Fibroblast of skin of abdomen (primary cell): ENCODE measurements around the gene ELMO2.

Experiments used
- DNase-seq: peaks from one replicate; pipeline ENCODE4 v3.0.0-alpha.2; 2013

Gene ELMO2

DNA sequence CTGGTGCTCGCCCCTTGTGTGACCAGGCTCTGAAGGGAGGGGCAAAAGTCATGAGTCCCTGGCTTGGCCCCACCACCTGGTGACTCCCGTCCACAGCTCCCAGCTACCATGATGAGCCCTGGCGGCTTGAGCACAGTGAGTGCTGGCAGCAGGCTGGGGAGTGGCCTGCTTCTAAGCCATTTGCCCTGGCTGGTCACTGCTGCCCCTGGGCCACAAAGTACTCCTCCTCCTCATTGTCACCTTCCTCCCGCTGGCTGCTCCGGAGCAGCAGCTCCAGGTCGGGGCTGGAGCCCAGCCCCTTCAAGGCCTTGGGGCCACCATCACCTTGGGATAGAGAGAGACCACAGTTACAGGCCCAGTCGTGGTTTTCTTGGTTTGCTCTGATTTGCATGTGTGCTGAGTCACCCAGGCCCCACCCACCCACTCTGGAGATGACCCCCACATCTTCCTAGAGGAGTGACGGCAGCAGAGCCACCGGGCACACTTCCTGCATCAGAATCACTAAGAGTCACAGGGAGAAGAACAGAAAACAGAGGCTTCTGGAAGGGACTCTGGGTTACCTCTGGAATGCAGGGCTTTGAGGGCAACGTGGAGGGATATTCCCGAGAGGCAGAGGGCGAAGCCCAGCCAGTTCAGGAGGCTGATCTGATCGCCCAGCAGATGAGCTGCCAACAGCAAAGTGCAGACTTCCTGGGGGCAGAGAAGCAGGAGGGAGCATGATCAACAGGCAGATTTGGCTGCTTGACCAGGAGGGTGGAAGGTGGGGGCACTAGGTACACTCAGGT lies 56.0 kb downstream of the ELMO2 start:
- peak; percentile 85 for DNase-seq

DNA sequence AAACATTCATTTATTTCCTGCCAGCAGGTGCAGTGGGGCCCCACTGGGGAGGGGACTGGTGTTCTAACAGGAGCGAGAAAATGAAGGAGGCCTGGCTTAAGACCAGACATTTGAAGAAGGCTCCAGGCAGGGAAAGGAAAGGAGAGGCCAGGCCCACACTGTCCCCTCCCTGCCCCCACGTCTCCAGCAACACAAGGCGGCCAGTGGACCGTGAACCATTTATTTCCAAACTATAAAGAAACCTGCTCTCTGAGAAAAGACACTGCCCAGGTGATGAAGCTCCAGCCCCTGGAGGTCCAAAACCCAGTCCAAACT lies 56.7 kb downstream of the ELMO2 start:
- DNase-seq, result no peak

GRCh38 chr20:46349035-46349741 lies 57.2 kb downstream of the ELMO2 start:
- DNase-seq, result peak; percentile 30

DNA sequence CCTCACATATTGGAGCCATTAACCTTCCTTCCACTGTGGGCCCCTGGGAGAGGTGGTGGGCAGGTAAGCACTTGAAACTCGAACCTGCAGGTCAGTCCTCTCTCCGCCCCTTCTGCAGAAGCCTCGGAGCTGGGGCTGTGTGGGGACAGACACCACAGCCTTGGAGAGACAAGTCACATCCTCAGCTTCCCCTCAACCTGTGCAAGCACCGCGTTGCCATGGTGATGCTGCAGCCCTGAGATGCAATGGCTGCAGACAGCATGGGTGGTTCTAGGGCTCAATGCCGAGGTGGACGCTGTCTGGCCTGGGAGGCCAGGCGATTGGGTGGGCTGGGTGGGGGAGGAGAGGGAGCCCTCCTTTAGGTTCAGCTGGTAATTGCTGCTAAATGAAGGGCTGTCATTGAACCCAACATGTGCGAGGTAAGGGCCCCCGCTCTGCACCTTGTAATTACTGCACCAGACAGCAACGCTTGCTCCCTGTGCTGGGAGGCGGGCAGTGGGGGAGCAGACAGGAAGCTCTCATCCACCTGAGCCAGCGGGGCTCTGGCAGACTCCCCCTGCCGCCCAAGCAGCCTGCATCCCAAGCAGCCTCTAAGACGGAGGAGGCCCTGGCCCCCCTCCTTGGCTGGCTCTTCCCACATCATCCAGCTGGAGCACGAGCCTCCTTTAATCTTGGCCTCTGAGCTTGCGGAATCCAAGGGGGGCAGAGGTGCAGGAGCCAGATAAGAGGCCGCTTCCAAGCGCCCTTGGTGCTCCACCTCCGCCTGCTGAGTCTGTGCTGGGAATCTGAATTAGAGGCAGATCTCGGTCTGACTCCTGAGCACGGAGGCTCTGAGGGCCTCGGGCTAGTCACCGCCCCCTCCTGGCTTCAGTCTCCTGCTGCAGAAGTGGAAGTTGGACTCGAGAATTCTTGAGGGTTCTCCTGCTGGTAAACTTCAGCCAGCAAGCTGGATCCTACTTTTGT lies 58.3 kb downstream of the ELMO2 start:
- DNase-seq, result peak; percentile 24

GRCh38 chr20:46346770-46347169 lies 59.6 kb downstream of the ELMO2 start:
- DNase-seq, result no peak

DNA sequence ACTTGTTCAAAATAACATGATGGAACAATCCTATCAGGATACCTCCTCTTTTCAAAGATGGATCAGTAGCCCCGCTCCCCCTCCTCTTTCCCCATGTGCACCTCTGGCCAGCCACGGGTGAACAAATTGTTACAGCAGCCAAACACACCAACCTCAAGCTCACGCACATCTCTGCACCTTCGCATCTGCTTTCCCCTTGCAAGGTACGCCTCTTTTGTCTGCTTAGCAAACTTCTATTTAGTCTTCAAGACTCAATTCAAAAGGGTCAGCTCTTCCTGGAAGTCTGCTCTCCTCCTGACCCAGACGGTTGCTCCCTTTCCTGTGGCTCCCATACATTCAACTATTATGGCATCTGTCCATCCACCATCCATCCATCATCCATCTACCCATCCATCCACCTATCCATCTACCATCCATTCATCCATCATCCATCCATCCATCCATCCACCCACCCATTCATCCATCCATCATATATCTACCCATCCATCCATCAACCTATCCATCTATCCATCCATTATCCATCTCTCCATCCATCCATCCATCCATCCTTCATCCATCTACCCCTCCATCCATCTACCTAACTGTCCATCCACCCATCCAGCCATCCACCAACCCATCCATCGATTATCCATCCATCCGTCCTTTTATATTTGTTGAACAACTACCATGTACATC lies 61.8 kb downstream of the ELMO2 start:
- no peak for DNase-seq

GRCh38 chr20:46343975-46344357 lies 62.4 kb downstream of the ELMO2 start:
- DNase-seq, result no peak

DNA sequence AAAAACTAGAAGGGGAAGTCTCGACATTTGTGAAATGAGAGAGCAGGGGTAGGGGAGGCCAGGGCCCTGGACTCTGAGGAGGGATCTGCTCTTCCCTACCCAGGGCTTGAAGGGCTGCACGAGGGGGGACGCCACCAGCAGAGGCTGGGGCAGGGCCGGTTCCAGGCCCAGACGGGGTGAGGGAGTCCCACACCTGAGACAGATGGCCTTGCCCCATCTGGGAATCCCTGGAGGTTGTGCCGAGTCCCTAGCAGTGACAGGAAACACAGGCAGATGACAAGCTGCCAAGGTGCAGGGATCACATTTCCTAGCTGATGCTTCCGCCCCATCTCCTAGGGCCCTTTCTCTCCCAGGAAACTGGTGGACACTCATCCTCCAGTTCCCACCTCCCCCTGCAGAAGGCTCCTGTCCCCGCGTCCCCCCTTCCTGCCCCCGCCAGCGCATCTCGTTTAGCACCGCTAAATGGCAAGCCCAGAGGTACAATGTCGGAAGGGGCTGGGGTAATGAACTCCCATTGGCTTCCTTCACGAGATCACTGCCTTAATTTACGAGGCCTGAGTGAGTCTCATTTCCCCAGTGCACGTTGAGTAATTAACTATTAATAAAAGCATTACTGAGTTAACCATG lies 63.0 kb downstream of the ELMO2 start:
- no peak for DNase-seq

DNA sequence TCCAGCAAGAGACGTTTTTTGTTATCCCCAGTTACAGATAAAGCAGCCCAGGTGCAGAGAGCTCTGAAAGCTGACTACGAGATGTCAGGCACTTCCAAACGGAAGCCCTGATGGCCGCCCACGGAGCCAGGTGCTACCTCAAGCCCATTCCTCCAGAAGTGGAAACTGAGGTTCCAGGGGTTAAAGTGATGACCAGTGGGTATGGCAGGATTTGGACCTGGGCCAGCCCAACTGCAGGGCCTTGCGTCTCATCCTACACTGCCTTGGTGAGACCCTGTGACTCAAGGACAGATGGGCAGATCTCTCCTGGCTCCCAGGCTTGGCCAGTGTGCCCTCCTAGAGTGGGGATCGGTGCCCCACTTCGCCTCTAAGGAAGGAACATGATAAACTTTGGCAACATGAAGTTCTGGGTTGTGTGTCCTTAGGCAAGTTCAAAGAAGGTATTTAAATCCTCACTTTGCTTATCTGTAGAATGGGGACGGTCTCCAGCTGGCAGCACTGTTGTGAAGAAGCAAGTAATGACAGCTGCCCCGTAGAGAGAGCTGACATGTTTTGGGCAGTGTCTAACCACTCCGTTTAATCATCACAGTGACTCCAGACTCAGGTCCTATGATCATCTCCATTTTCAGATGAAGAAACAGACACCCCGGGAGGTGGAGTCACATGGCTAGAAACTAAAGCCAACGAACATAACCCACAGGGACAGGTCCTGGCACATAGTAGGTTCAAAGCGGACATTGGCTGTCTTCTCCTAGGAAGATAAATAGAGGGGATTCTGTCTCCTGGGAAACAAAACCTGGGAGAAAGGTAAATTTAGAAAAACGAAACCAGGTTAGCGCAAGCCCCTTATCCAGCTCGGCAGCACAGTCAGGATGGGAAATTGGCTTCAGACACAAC lies 63.7 kb downstream of the ELMO2 start:
- DNase-seq, result no peak

- DNase-seq, result no peak
Observed at GRCh38 chr20:46342010-46342378, 64.4 kb downstream of the ELMO2 start.

GRCh38 chr20:46341074-46342009 lies 65.1 kb downstream of the ELMO2 start:
- DNase-seq, result no peak

DNA sequence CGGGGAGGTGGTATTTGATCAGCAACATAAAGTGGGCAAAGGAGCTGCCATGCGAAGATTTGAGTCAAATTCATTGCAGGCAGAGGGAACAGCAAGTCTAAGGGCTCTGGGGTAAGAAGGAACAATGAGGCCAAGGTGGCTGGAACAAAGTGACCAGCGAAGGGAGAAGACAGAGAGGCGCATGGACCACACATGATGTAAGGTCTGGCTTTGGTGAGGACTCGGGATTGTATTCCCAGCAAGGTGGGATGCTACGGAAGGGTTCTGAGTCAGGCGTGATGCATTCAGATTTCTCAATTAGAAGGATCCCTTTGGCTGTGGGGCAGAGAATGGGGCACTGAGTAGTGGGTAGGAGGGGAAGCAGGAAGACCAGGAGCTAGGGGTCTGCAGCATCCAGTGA lies 67.4 kb downstream of the ELMO2 start:
- DNase-seq, result no peak

DNA sequence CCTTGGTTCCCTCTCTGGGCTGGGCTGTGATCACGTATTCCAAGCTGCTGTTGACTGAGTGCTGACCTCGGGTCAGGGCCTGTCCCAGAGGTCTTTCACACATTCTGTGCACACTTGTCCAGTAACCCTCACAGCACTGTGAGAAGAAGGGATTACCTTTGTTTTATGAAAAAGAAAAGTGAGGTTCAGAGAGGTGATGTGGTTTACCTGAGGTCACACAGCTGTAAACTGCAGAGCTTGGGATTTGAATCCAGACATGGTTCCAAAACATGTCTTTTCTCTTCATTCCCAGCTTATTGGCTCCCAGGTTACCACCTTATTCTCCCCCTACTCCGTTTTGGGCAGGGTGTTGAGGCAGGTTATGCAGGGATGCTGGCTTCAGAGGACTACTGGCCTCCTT lies 69.7 kb downstream of the ELMO2 start:
- DNase-seq, result no peak

GRCh38 chr20:46334303-46334904 lies 72.0 kb downstream of the ELMO2 start:
- no peak for DNase-seq

GRCh38 chr20:46333161-46333991 lies 73.0 kb downstream of the ELMO2 start:
- no peak for DNase-seq

DNA sequence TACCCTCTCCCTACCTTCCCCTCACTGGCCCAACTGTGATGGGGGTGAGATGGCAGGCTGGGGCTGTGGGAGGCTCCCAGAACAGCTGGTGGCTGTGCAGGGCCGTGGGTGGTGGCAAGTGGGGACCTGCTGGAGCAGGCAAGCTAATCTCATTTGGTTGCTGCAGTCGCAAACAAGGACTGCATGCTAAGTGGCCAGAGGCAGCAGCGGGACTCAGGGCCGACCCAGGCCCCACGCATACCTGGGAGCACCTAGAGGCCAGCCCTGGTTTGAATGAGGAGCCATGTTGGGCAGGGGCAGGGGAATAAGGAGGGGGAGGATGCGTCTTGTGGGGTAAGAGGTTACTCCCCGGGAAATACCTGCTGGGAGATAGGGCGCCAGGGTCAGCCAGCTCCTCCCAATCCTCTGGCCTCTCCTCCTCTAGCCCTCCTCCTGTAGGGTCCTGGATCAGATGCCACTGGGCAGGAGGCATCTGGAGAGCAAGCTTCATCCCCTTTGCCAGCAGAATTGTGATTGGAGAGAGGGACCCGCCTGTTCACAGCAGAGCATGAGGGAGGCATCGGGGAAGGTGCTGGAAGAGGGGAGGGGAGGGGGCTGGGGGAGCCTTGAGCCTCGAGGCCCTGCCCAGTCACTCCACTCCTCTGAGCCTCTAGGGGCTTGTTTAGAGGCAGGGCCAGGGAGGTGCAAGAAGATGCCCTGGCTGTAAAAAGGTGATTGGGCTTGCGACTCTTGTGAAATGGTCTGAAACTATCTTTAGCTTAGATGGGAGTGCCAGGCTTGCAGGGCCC lies 73.8 kb downstream of the ELMO2 start:
- no peak for DNase-seq

DNA sequence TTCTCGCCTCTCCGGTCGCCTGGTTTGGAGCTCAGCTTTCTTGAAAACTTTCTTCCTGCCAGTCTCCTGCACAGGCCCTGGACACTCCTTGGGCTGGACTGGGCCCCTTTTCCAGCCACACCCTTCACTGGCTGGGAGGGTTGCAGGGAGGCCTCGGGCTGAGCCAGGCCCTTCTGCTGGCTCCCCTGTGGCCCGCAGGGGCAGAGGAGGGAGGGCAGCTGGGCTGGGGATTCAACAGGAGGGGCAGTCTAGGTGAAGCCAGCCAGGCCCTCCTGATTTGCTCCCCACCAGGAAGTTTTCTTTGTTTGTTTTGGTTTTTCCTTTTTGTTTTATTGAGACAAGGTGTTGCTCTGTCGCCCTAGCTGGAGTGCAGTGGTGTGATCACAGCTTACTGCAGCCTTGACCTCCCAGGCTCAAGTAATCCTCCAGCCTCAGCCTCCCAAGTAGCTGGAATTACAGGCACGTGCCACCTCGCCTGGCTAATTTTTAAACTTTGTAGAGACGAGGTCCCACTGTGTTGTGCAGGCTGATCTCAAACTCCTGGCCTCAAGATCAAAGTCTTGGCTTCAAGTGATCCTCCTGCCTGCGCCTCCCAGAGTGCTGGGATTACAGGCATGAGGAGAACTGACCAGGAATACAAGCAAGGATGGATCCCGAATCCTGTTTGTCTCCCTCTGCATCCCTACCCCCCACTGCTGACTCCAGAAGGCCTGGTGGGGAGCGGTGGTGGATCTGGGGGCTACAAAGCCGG lies 74.6 kb downstream of the ELMO2 start:
- no peak for DNase-seq
